ENCODE results near the gene ARNT2.

GRCh38 chr15:80597076-80597475, 192.9 kb downstream of the ARNT2 start:
- no peak for TF ChIP-seq CTCF (IDR thresholded peaks at IDR 0.05; ENCODE audit: low read length)
- TF ChIP-seq EZH2 (IDR thresholded peaks at IDR 0.05; ENCODE audit: borderline replicate concordance, low read length) = no peak

Data from OCI-LY1 (cell line).